GM13976 (cell line): ENCODE data around the gene TMEM123.

ENCODE experiments used
- DNase-seq: peaks from one replicate; pipeline ENCODE4 v3.0.0; 2012; ENCODE audit warnings: low spot score
- in situ Hi-C: fragments of 300-500 bp; cut with MboI; formaldehyde crosslinking; loops from one replicate; pipeline ENCODE4 v1.12.0; 2022; ENCODE audit warnings: low sequenced_read_pairs, mixed read lengths, inconsistent platforms; ENCODE audit not compliant: unreplicated experiment
- TF ChIP-seq, protein P1 (sequence below): IDR thresholded peaks from 2 replicates; pipeline ENCODE4 v1.5.1; 2012; ENCODE audit warnings: borderline replicate concordance, mild to moderate bottlenecking; ENCODE audit not compliant: insufficient read depth; ENCODE audit errors: extremely low read depth, missing control alignments, control extremely low read depth

The TMEM123 gene

DNA sequence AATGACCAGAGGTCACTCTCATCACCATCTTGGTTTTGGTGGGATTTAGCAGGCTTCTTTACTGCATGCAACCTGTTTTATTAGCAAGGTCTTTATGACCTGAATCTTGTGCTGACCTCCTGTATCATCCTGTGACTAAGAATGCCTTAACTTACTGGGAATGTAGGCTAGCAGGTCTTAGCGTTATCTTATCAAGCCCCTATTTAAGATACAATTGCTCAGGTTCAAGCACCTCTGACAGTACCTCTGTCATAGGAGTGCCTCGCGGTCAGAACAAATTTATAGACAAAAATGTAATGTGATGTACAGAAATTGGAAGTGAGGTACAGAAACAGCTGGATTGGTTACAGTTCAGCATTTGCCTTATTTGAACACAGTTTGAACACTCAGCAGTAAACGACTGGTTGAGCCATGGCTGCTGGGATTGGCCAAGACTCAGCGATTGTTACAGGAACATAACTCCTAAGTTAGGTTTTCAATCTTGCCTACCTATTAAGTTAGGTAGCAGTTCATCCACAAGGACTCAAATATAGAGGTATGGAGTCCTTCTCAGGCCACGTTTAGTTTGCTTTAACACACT is 16.1 kb upstream of the TMEM123 start:
- TF ChIP-seq, protein P1, sequence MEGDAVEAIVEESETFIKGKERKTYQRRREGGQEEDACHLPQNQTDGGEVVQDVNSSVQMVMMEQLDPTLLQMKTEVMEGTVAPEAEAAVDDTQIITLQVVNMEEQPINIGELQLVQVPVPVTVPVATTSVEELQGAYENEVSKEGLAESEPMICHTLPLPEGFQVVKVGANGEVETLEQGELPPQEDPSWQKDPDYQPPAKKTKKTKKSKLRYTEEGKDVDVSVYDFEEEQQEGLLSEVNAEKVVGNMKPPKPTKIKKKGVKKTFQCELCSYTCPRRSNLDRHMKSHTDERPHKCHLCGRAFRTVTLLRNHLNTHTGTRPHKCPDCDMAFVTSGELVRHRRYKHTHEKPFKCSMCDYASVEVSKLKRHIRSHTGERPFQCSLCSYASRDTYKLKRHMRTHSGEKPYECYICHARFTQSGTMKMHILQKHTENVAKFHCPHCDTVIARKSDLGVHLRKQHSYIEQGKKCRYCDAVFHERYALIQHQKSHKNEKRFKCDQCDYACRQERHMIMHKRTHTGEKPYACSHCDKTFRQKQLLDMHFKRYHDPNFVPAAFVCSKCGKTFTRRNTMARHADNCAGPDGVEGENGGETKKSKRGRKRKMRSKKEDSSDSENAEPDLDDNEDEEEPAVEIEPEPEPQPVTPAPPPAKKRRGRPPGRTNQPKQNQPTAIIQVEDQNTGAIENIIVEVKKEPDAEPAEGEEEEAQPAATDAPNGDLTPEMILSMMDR: no peak
- in situ Hi-C loops: no loop called here

DNA sequence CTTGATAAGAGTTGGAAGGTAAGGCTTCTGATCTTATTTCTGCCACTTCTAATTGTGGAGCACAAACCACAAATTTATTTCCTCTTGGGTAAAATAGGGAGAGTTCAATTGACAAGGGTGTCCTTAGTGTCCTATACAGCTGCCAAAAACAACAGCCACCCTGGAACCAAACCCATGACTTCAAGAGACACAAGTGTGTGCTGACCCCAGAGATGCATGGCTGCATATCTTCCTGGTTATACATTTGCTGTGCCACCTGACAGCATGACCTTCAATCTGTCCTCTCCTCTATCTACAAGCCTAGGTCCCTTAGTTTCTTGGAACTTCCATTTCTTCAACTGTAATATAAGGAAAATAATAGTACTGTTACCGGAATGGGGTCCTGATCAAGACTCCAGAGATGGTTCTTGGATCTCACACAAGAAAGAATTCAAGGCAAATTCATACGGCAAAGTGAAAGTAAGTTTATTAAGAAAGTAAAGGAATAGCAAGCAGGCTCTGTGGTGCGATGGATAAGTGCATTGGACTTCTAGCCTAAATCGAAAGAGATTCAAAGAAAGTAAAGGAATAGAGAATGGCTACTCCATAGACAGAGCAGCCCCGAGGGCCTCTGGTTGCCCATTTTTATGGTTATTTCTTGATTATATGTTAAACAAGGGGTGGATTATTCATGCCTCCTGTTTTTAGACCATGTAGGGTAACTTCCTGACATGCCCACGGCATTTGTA is 15.5 kb upstream of the TMEM123 start:
- TF ChIP-seq, protein P1: no peak
- in situ Hi-C loops: no loop called here
- DNase-seq: no peak

More for the DNA sequence above, 16.1 kb upstream of the TMEM123 start:
- DNase-seq: no peak

- no peak for DNase-seq
- in situ Hi-C loops: no loop called here
- TF ChIP-seq, protein P1: no peak
These were observed 14.6 kb upstream of the TMEM123 start for GRCh38 chr11:102467080-102467708.

DNA sequence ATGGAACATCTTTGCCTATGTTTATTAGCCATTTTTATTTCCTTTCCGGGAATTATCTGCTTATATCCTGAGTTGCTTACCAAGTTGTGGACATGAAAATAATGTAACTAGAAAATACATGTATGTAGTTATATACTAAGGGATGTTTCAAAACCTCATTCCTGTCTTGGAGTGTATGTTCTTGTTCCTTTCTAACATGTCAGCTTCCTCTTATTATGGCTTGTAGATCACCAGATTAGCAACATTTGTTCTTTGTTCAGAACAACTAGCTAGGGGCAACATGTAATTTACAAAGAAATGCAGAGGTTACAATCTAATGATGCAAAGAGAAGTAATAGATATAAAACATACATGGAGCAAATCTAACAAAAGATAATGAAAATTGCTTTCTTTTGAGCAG is 13.1 kb upstream of the TMEM123 start:
- TF ChIP-seq, protein P1: no peak
- no peak for DNase-seq
- in situ Hi-C loops: no loop called here

DNA sequence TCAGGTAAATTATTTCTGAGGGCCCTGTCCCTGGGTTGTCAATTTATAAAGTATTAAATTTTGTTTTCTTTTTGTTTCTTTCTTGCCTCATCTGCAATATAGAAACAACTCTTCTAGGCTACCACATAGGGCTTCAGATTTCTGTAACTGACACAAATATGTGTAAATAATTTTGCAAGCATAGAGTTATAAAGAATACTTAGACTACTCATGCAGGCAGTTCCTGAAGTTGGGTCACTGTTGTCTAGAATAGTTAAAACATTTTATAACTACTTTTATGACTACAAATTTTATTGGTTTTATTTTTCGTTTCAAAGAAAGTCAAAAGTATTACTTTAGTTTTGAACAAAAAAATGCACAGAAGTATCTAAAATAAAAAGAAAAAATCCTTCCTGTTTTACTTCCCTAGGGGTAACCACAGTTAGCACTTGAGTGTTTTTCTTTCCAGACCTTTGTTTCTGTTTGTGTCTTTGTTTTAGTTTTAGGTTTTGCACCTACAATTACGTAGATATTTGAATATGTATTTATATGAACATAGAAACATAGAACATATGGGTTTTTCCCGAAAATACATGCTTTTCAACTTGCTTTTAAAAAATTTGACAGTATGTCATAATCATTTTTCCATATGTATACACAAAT is 12.4 kb upstream of the TMEM123 start:
- no peak for DNase-seq
- in situ Hi-C loops: no loop called here
- TF ChIP-seq, protein P1: no peak

- in situ Hi-C loops: no loop called here
- TF ChIP-seq, protein P1: no peak
- DNase-seq: no peak
These were observed 11.5 kb upstream of the TMEM123 start for GRCh38 chr11:102464037-102464436.
